Karpas-422 (cell line): Measurements from ENCODE around the gene RBMS1. TPM values are rescaled to one million over a fixed set of nuclear protein-coding genes. Genes with fewer than 3 reads are reported as not detected.

ENCODE experiments used
- DNase-seq: peaks from one replicate; pipeline ENCODE4 v3.0.0-alpha.2; 2015
- H2AFZ ChIP-seq: fragments of 200-600 bp; sonication (generic); 2 replicates; pipeline ENCODE4 v1.6.1; 2014; ENCODE audit warnings: antibody characterized with exemption, low read length, mixed read lengths
- H3K27ac ChIP-seq: fragments of 200-600 bp; sonication (generic); 2 replicates; pipeline ENCODE4 v1.5.1; 2014; ENCODE audit warnings: mild to moderate bottlenecking, low read length, moderate library complexity
- H3K27me3 ChIP-seq: fragments of 200-600 bp; sonication (generic); 2 replicates; pipeline ENCODE4 v1.6.1; 2014; ENCODE audit warnings: low read length, mixed read lengths
- H3K36me3 ChIP-seq: fragments of 200-600 bp; sonication (generic); 2 replicates; pipeline ENCODE4 v1.6.1; 2014; ENCODE audit warnings: low read length, mixed read lengths; ENCODE audit not compliant: insufficient read depth
- H3K4me1 ChIP-seq: fragments of 200-600 bp; sonication (generic); 2 replicates; pipeline ENCODE4 v1.6.1; 2014; ENCODE audit warnings: mild to moderate bottlenecking, low read length, mixed read lengths
- H3K4me2 ChIP-seq: fragments of 200-600 bp; sonication (generic); 2 replicates; pipeline ENCODE4 v1.6.1; 2014; ENCODE audit warnings: low read length, low read depth, mild to moderate bottlenecking; ENCODE audit not compliant: poor library complexity, severe bottlenecking
- H3K4me3 ChIP-seq: fragments of 200-600 bp; sonication (generic); 2 replicates; pipeline ENCODE4 v1.5.1; 2014; ENCODE audit warnings: mild to moderate bottlenecking, antibody characterized with exemption, low read length, mixed read lengths
- H3K79me2 ChIP-seq: fragments of 200-600 bp; sonication (generic); 2 replicates; pipeline ENCODE4 v1.6.1; 2014; ENCODE audit warnings: mild to moderate bottlenecking, low read length, mixed read lengths
- H3K9ac ChIP-seq: fragments of 200-600 bp; sonication (generic); 2 replicates; pipeline ENCODE4 v1.6.0; 2014; ENCODE audit warnings: low read length
- H3K9me2 ChIP-seq: fragments of 200-600 bp; sonication (generic), shearing (Covaris generic); replicated peaks from 2 replicates; pipeline ENCODE4 v1.6.0; 2014; ENCODE audit warnings: mild to moderate bottlenecking, low read length, moderate library complexity; ENCODE audit not compliant: insufficient read depth
- H3K9me3 ChIP-seq: fragments of 300-700, 200-600 bp; sonication (generic); 2 replicates; pipeline ENCODE4 v1.6.1; 2014; ENCODE audit warnings: low read length, mixed read lengths
- H4K20me1 ChIP-seq: fragments of 200-600 bp; sonication (generic); 2 replicates; pipeline ENCODE4 v1.6.1; 2014; ENCODE audit warnings: mild to moderate bottlenecking, antibody characterized with exemption, low read length, low read depth; ENCODE audit not compliant: insufficient read depth
- total RNA-seq: library from RNA; depleted of rRNA; stranded (reverse); fragments of >200 nt; shearing (Covaris generic); gene quantifications from 2 replicates; pipeline ENCODE4 v1.2.3, GENCODE V29; 2014; ENCODE audit warnings: low replicate concordance

The RBMS1 gene
- total RNA-seq, 1 experiment from 2014 or later = not detected

DNA sequence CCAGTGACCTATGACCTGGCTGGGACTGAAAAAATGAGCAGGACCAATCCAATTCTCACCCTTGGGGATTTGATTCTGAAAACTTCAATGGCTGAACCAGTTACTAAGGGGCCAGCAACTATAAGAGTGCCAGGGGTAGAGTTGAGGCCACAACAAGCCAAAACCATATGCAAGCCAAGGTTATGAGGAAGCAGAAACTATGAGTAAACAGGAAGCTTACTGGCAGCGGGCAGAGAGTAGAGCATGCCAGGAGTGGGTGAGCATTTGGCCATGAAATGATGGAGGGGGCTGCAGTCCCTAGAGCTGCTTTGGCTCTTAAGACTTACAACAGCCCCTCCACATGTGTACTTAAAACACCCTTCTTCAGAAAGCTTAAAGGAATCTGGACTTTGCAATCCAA is 82.4 kb downstream of the RBMS1 start:
- no peaks in the 10 kb centered on the region for H3K36me3 ChIP-seq
- no peaks in the 10 kb centered on the region for H3K79me2 ChIP-seq
- no peak for DNase-seq
- H3K9ac ChIP-seq = no peak overlapping the region
- H3K4me2 ChIP-seq = no peak overlapping the region
- no peaks in the 10 kb centered on the region for H3K27me3 ChIP-seq
- H3K27ac ChIP-seq = no peak overlapping the region
- no peak overlapping the region for H3K4me3 ChIP-seq
- no peaks in the 10 kb centered on the region for H3K4me1 ChIP-seq
- H3K9me3 ChIP-seq = no peaks in the 10 kb centered on the region
- no peak overlapping the region for H2AFZ ChIP-seq
- H4K20me1 ChIP-seq = no peaks in the 10 kb centered on the region
- H3K9me2 ChIP-seq = no peaks in the 10 kb centered on the region

DNA sequence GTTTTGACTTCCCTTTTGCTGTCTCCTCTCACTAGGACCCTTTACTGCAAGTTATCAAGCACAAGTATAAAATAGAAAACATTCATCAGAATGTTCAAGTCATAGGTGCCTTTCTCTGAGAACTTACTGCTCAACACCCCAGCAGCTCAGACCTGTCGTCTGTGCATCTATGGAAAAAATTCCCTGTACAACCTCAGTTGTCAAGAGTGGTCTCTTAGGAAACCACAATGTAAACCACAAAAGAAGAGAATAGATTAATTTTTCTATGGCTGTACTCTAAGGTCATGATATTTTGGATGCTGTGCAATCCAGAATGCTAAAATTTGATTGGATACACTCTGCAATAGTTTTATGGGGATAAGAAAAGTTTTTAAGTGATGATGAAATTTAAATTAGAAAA is 84.1 kb downstream of the RBMS1 start:
- H4K20me1 ChIP-seq = no peaks in the 10 kb centered on the region
- H2AFZ ChIP-seq = no peak overlapping the region
- no peak overlapping the region for H3K27ac ChIP-seq
- H3K36me3 ChIP-seq = no peaks in the 10 kb centered on the region
- no peaks in the 10 kb centered on the region for H3K79me2 ChIP-seq
- H3K4me3 ChIP-seq = no peak overlapping the region
- DNase-seq = no peak
- H3K9ac ChIP-seq = no peak overlapping the region
- H3K9me3 ChIP-seq = no peaks in the 10 kb centered on the region
- no peaks in the 10 kb centered on the region for H3K4me1 ChIP-seq
- H3K4me2 ChIP-seq = no peak overlapping the region
- H3K9me2 ChIP-seq = no peaks in the 10 kb centered on the region
- no peaks in the 10 kb centered on the region for H3K27me3 ChIP-seq

DNA sequence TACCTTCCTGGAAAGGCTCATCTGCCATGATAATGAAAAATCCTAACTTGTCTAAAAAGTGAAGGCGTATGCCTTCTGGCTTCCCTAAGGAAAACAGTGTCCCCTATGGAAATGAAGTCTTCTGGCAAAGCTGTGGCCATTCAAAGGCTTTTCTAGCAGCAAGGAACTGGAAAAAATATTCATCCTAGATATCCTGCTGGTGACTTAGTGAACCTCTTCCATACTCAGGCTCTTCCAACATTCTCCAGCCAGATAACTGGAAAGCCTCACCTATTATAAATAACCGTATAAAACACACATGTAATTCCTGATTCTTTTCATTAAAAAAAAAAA is 84.7 kb downstream of the RBMS1 start:
- Histone ChIP-seq H3K9me2 (no peaks in the 10 kb centered on the region), H3K4me1 (no peaks in the 10 kb centered on the region), H3K4me2 (no peak overlapping the region), H2AFZ (no peak overlapping the region), H3K79me2 (no peaks in the 10 kb centered on the region), H3K9ac (no peak overlapping the region), H3K27ac (no peak overlapping the region), H3K9me3 (no peaks in the 10 kb centered on the region), H3K36me3 (no peaks in the 10 kb centered on the region), H3K4me3 (no peak overlapping the region), H4K20me1 (no peaks in the 10 kb centered on the region), H3K27me3 (no peaks in the 10 kb centered on the region)
- no peak for DNase-seq

DNA sequence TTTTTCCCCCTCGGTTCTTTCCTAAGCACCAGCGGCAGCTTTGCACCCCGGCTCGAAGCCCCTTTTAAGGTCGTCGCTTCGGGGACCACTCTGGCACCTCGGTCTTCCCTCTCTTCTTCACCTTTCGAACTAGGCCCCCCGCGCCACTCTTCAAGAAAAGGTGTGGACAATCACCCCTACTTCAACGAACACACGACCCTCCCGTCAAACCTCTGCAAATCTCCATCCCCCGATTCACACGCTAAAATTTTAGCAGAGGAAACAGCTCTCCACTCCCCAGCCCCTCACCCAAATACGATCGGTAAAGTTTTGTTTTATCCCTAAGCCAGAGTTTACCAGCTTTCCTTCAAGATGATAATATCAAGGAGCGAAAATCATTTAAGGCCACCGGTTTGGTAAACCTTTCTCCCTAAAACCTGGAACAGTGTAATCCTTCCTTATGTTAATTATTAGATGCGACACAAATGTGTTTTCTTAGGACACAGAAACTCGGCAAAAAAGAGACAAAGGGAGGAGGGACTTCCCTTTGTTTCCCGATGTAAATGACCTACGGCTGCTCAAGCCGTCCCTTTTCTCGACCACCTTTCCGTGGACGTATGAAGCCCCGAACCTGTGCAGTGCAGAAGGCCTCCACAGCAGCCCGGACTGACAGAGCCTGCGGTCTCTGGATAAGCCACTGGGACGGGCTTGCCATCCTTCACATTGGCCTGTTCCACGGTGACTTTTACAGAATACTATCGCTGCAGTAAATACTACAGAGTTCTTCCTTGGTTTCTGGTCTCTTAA is 85.2 kb downstream of the RBMS1 start:
- H3K9me2 ChIP-seq = no peaks in the 10 kb centered on the region
- DNase-seq = no peak
- no peak overlapping the region for H3K9ac ChIP-seq
- no peak overlapping the region for H3K27ac ChIP-seq
- H3K79me2 ChIP-seq = no peaks in the 10 kb centered on the region
- no peaks in the 10 kb centered on the region for H3K9me3 ChIP-seq
- H4K20me1 ChIP-seq = no peaks in the 10 kb centered on the region
- no peak overlapping the region for H2AFZ ChIP-seq
- no peaks in the 10 kb centered on the region for H3K4me1 ChIP-seq
- no peak overlapping the region for H3K4me3 ChIP-seq
- no peaks in the 10 kb centered on the region for H3K27me3 ChIP-seq
- no peaks in the 10 kb centered on the region for H3K36me3 ChIP-seq
- H3K4me2 ChIP-seq = no peak overlapping the region

DNA sequence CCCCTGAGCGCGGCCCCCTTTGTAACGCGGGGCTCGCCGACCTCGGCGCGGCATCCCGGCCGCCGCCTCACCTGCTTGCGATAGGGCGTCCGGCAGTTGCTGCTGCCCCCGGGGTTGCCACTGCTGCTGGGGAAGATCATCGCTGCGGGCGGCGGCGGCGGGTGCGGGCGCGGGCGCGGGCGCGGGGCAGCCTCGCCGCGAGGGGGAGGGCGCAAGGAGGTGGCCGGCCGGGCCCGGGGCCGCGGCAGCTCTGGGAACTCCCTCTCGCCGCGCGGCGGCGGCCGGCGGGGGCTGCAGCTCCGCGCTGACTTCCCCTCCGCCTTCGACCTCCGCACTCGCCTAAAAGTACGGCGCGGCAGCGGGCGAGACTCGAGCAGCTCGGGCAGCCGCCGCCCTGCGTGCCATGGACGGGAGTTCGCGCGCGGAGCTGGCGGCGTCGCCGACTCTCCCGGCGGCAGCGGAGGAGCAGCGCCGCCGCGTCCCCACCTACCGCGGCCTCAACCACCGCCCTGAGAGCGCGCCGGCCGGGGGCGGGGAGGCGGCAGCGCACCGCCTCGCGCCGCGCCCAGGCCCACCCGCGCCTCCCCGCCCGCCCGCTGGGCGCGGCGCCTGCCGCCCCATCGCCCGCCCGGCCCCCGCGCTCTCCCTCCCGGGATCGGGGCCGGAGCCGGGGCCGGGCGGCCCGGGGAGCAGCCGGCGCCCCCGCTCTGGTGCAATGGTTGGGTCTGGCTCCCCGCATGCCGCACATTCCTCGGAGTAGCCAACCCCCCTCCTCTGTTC is 86.0 kb downstream of the RBMS1 start:
- Histone ChIP-seq H2AFZ (peak overlapping the region; percentile 55), H3K9me2 (no peaks in the 10 kb centered on the region), H3K36me3 (no peaks in the 10 kb centered on the region), H4K20me1 (no peaks in the 10 kb centered on the region), H3K4me2 (peak overlapping the region; percentile 67), H3K9ac (peak overlapping the region; percentile 43; the same call in 1 of the 2 replicates), H3K4me3 (peak overlapping the region; percentile 61), H3K27me3 (no peaks in the 10 kb centered on the region), H3K79me2 (no peaks in the 10 kb centered on the region), H3K4me1 (no peaks in the 10 kb centered on the region), H3K9me3 (no peaks in the 10 kb centered on the region), H3K27ac (no peak overlapping the region)
- DNase-seq = no peak

DNA sequence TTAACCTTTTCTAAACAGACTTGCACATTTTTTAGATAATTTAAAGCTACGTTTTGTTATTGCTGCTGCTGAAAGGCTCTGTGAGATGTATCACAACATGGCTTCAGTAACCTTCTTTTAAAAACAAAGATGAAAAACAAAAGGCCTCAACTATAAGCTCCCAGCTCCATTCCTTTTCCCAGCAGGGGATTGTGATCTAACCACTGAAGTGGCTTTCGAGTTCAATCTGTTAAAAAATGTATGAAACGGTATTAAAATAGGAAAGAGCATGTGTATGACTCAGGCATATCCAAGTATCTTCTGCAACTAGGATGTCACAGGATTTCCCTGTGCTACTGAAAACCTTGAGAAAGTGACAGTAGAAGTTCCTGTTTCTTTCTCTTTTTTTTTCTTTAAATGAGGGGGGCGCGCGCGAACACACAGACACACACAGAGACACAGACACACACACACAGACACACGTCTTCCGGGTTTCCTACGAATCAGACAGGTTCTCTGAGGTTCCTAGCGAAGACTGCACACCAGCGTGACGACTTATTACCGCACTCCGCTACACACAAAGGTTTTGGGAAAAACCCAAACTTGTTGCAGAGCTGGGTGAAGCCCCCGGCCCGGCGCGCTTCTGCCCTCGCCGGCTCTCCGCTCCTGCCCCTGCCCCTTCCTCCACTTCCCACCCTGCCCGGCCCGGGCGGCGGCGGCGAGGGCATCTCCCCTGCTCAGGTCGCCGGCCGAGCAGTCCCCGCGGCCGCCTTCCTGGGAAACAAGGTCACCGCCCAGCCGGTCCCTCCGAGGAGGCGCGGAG is 86.8 kb downstream of the RBMS1 start:
- Histone ChIP-seq H3K79me2 (no peaks in the 10 kb centered on the region), H3K4me2 (peak overlapping the region; percentile 67), H3K9me2 (no peaks in the 10 kb centered on the region)

DNA sequence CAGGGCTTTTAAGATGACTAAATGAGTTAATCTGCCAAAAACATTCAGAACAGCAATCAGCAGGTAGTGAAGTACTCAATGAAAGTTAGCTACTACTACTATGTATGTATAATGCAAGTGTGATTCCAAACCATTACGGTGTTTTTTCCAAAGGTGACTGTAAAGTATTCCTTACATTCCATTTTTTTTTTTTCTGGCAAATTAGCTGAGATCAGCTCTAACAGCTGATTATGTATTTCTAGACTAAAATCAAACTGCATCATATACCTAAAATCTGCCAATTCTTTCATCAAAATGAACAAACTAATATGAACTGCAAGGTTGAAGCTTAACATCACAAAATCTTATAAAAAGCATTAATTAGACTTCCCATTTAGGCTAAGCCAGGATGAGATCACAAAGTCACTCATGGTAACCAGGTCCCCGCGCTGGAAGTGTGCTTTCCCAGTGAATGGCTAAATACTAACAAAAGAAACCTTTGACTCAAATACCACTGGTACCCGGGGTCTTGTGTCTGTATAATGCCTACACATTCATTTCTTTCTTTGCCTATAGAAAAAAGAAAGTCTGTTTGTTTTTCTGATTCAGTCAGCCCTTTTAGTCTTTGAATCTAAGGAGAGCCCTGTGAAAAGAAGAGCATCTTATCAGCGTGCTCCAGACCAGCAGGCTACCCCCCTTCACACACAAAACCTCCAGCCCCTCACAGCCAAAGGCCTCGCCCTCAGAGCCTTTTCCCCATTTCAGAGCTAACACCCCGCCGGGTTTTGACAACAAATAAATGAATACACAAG is 88.3 kb downstream of the RBMS1 start:
- Histone ChIP-seq H3K4me2 (no peak overlapping the region), H3K9ac (no peak overlapping the region), H2AFZ (no peak overlapping the region), H3K4me3 (no peak overlapping the region), H3K36me3 (no peaks in the 10 kb centered on the region), H3K4me1 (peaks cover 5% of the 10 kb centered on the region; the same call in 1 of the 2 replicates), H3K27me3 (no peaks in the 10 kb centered on the region), H3K9me3 (no peaks in the 10 kb centered on the region), H4K20me1 (no peaks in the 10 kb centered on the region), H3K79me2 (no peaks in the 10 kb centered on the region), H3K27ac (no peak overlapping the region), H3K9me2 (no peaks in the 10 kb centered on the region)
- DNase-seq = no peak

More for the DNA sequence above, 86.8 kb downstream of the RBMS1 start:
- Histone ChIP-seq H4K20me1 (no peaks in the 10 kb centered on the region), H3K4me3 (peak overlapping the region; percentile 61), H3K27ac (no peak overlapping the region), H3K36me3 (no peaks in the 10 kb centered on the region), H3K4me1 (peaks cover 2% of the 10 kb centered on the region; the same call in 1 of the 2 replicates), H3K9ac (peak overlapping the region; percentile 43), H3K9me3 (no peaks in the 10 kb centered on the region), H2AFZ (peak overlapping the region; percentile 55), H3K27me3 (no peaks in the 10 kb centered on the region)
- peak; percentile 74 for DNase-seq
